GM23338 (cell line): ENCODE data around the gene TPSB2. TPM values are rescaled to one million over a fixed set of nuclear protein-coding genes. Genes with fewer than 3 reads are reported as not detected.

Experiments
- ATAC-seq: fragments of 200-7000 bp; cut with Tn5 transposase; 3 replicates; pipeline ENCODE4 v1.9.1; 2020
- DNase-seq: peaks from one replicate; pipeline ENCODE4 v3.0.0-alpha.2; 2015; ENCODE audit warnings: low spot score
- H2AFZ ChIP-seq: fragments of 200-600 bp; sonication (generic); 2 replicates; pipeline ENCODE4 v1.8.0; 2016; ENCODE audit warnings: antibody characterized with exemption, mild to moderate bottlenecking, moderate library complexity
- H3F3A ChIP-seq: fragments of 200-600 bp; sonication (generic); replicated peaks from 2 replicates; pipeline ENCODE4 v1.8.0; 2017; ENCODE audit warnings: antibody characterized with exemption, mixed run types, low read depth
- H3K27ac ChIP-seq: fragments of 200-600 bp; sonication (generic); 2 replicates; pipeline ENCODE4 v1.6.1; 2016; ENCODE audit warnings: low read depth
- H3K27me3 ChIP-seq: fragments of 200-600 bp; sonication (generic); 2 replicates; pipeline ENCODE4 v1.8.0; 2016; ENCODE audit warnings: mild to moderate bottlenecking, mixed run types, moderate library complexity; ENCODE audit not compliant: insufficient read depth
- H3K36me3 ChIP-seq: fragments of 200-600 bp; sonication (generic); 2 replicates; pipeline ENCODE4 v1.8.0; 2016; ENCODE audit warnings: mild to moderate bottlenecking; ENCODE audit not compliant: insufficient read depth
- H3K4me1 ChIP-seq: fragments of 200-600 bp; sonication (generic); 2 replicates; pipeline ENCODE4 v1.8.0; 2016; ENCODE audit warnings: mild to moderate bottlenecking, moderate library complexity; ENCODE audit not compliant: insufficient read depth
- H3K4me2 ChIP-seq: fragments of 200-600 bp; sonication (generic); 2 replicates; pipeline ENCODE4 v1.7.1; 2017; ENCODE audit warnings: mixed run types
- H3K4me3 ChIP-seq: fragments of 200-600 bp; sonication (generic); 2 replicates; pipeline ENCODE4 v1.6.1; 2016; ENCODE audit warnings: mixed run types
- H3K79me2 ChIP-seq: fragments of 200-600 bp; sonication (generic); replicated peaks from 2 replicates; pipeline ENCODE4 v1.8.0; 2017; ENCODE audit warnings: mild to moderate bottlenecking; ENCODE audit not compliant: insufficient read depth
- H3K9me2 ChIP-seq: fragments of 200-600 bp; sonication (generic); 2 replicates; pipeline ENCODE4 v1.8.0; 2017; ENCODE audit not compliant: insufficient read depth
- H4K20me1 ChIP-seq: fragments of 200-600 bp; sonication (generic); replicated peaks from 2 replicates; pipeline ENCODE4 v1.8.0; 2017; ENCODE audit warnings: mild to moderate bottlenecking; ENCODE audit not compliant: insufficient read depth
- H3K27ac Mint-ChIP-seq: 2 replicates; pipeline ENCODE4 v1.8.0; 2020; ENCODE audit warnings: inconsistent platforms, mild to moderate bottlenecking, moderate library complexity, mixed read lengths
- H3K27me3 Mint-ChIP-seq: 3 replicates; pipeline ENCODE4 v1.8.0; 2022; ENCODE audit warnings: low read depth, mild to moderate bottlenecking, moderate library complexity, mixed read lengths, inconsistent platforms; ENCODE audit not compliant: insufficient read depth, poor library complexity
- H3K36me3 Mint-ChIP-seq: 3 replicates; pipeline ENCODE4 v1.8.0; 2021; ENCODE audit warnings: low read depth, mild to moderate bottlenecking, inconsistent platforms, moderate library complexity, mixed read lengths
- H3K4me1 Mint-ChIP-seq: 3 replicates; pipeline ENCODE4 v1.8.0; 2020; ENCODE audit warnings: mild to moderate bottlenecking, inconsistent platforms, mixed read lengths
- H3K4me3 Mint-ChIP-seq: 3 replicates; pipeline ENCODE4 v1.8.0; 2021; ENCODE audit warnings: moderate library complexity, mild to moderate bottlenecking, inconsistent platforms, mixed read lengths
- H3K9me3 Mint-ChIP-seq: 3 replicates; pipeline ENCODE4 v1.8.0; 2020; ENCODE audit warnings: moderate library complexity, mild to moderate bottlenecking, inconsistent platforms, mixed read lengths
- CREB1 ChIP-seq: fragments of 250-450 bp; sonication (Bioruptor Pico); IDR thresholded peaks from 2 replicates; pipeline ENCODE4 v1.5.0; 2020; ENCODE audit warnings: low read depth, mild to moderate bottlenecking, moderate library complexity
- ETS1 ChIP-seq: IDR thresholded peaks from 2 replicates; pipeline ENCODE4 v1.6.1; 2016; ENCODE audit warnings: antibody characterized with exemption
- EZH2 ChIP-seq: fragments of 200-600 bp; sonication (generic); IDR thresholded peaks from one replicate; pipeline ENCODE4 v1.8.0; 2017; ENCODE audit warnings: antibody characterized with exemption, mild to moderate bottlenecking, low read depth; ENCODE audit not compliant: unreplicated experiment
- JUNB ChIP-seq: IDR thresholded peaks from one replicate; pipeline ENCODE4 v1.6.1; 2016; ENCODE audit warnings: antibody characterized with exemption; ENCODE audit not compliant: unreplicated experiment
- POLR2AphosphoS5 ChIP-seq: IDR thresholded peaks from 2 replicates; pipeline ENCODE4 v1.6.1; 2016; ENCODE audit warnings: antibody characterized with exemption, low read depth
- REST ChIP-seq: IDR thresholded peaks from one replicate; pipeline ENCODE4 v1.6.1; 2018; ENCODE audit warnings: antibody characterized with exemption; ENCODE audit not compliant: unreplicated experiment
- STAT1 ChIP-seq: IDR thresholded peaks from one replicate; pipeline ENCODE4 v1.6.1; 2016; ENCODE audit warnings: antibody characterized with exemption; ENCODE audit not compliant: unreplicated experiment
- ZNF114 ChIP-seq: fragments of 250-450 bp; sonication (Bioruptor Pico); IDR thresholded peaks from 2 replicates; pipeline ENCODE4 v1.5.0; 2020; ENCODE audit warnings: mild to moderate bottlenecking, moderate library complexity
- ZNF331 ChIP-seq: fragments of 250-450 bp; sonication (Bioruptor Pico); IDR thresholded peaks from 2 replicates; pipeline ENCODE4 v1.5.0; 2020; ENCODE audit warnings: low read depth, mild to moderate bottlenecking, moderate library complexity
- polyA plus RNA-seq: library from polyadenylated mRNA; unstranded; fragments of >200 nt; fragmentation: Nextera tagmentation; extraction: Ambion mirVana; gene quantifications from 2 replicates; pipeline ENCODE4 v1.2.1, GENCODE V29; 2016
- total RNA-seq: library from RNA; depleted of rRNA; stranded (reverse); fragments of >200 nt; shearing (Covaris generic); gene quantifications from 2 replicates; pipeline ENCODE4 v1.2.3, GENCODE V29; 2014

TPSB2 gene
- total and polyA plus RNA-seq, 2 experiments from 2014 or later = 0.23 TPM; not detected in 1

GRCh38 chr16:1208239-1208830 lies 21.6 kb downstream of the TPSB2 start:
- no peak for ATAC-seq
- Histone ChIP-seq H3K27me3 (no peaks in the 10 kb centered on the region), H2AFZ (no peak overlapping the region), H3K9me2 (no peaks in the 10 kb centered on the region), H3F3A (no peaks in the 10 kb centered on the region), H3K4me1 (no peaks in the 10 kb centered on the region), H3K36me3 (no peaks in the 10 kb centered on the region), H3K79me2 (no peaks in the 10 kb centered on the region), H3K27ac (no peak overlapping the region), H3K4me3 (no peak overlapping the region), H4K20me1 (no peaks in the 10 kb centered on the region), H3K4me2 (no peak overlapping the region)
- no peak for DNase-seq
- H3K4me1 Mint-ChIP-seq = no peaks in the 10 kb centered on the region
- H3K36me3 Mint-ChIP-seq = peaks cover 3% of the 10 kb centered on the region; the same call in 1 of the 3 replicates
- H3K27me3 Mint-ChIP-seq = peaks cover 18% of the 10 kb centered on the region
- no peak overlapping the region for H3K4me3 Mint-ChIP-seq
- H3K27ac Mint-ChIP-seq = no peak overlapping the region
- H3K9me3 Mint-ChIP-seq = no peaks in the 10 kb centered on the region
- no peak for TF ChIP-seq CREB1 (CRISPR knock-in tag)
- TF ChIP-seq POLR2AphosphoS5 = no peak
- no peak for TF ChIP-seq ETS1
- TF ChIP-seq JUNB = no peak
- TF ChIP-seq STAT1 = no peak

GRCh38 chr16:1206786-1207185 lies 23.2 kb downstream of the TPSB2 start:
- H3K4me1 Mint-ChIP-seq = no peaks in the 10 kb centered on the region
- peaks cover 3% of the 10 kb centered on the region; the same call in 1 of the 3 replicates for H3K36me3 Mint-ChIP-seq
- no peaks in the 10 kb centered on the region for H3K9me3 Mint-ChIP-seq
- H3K27me3 ChIP-seq = no peaks in the 10 kb centered on the region
- H3K36me3 ChIP-seq = no peaks in the 10 kb centered on the region
- no peak overlapping the region for H3K4me3 ChIP-seq
- H3K27me3 Mint-ChIP-seq = peaks cover 19% of the 10 kb centered on the region
- TF ChIP-seq CREB1 (CRISPR knock-in tag) (no peak), ZNF114 (CRISPR knock-in tag) (no peak), REST (no peak), POLR2AphosphoS5 (no peak), ZNF331 (CRISPR knock-in tag) (no peak), EZH2 (no peak)
- no peaks in the 10 kb centered on the region for H3F3A ChIP-seq
- ATAC-seq (no peak), DNase-seq (no peak)
- H3K27ac ChIP-seq = no peak overlapping the region
- H3K9me2 ChIP-seq = no peaks in the 10 kb centered on the region
- no peaks in the 10 kb centered on the region for H3K79me2 ChIP-seq
- H3K27ac Mint-ChIP-seq = no peak overlapping the region
- no peaks in the 10 kb centered on the region for H3K4me1 ChIP-seq
- H2AFZ ChIP-seq = no peak overlapping the region
- H4K20me1 ChIP-seq = no peaks in the 10 kb centered on the region
- H3K4me3 Mint-ChIP-seq = no peak overlapping the region
- no peak overlapping the region for H3K4me2 ChIP-seq
